GM12878 (cell line): ENCODE data around the gene CALHM3.

Experiments
- CBFB ChIP-seq: IDR thresholded peaks from 2 replicates; pipeline ENCODE4 v1.6.1; 2016; ENCODE audit warnings: antibody characterized with exemption, low read depth
- CREB1 ChIP-seq: IDR thresholded peaks from 2 replicates; pipeline ENCODE4 v1.6.1; 2012; ENCODE audit warnings: low read depth, mild to moderate bottlenecking, inconsistent platforms
- GABPA ChIP-seq: IDR thresholded peaks from 2 replicates; pipeline ENCODE4 v1.6.1; 2014; ENCODE audit warnings: antibody characterized with exemption, low read depth, mild to moderate bottlenecking, inconsistent platforms
- KAT2A ChIP-seq: conservative IDR thresholded peaks from 2 replicates; pipeline ENCODE4 v1.6.1; 2011; ENCODE audit warnings: low read depth, low read length; ENCODE audit not compliant: control insufficient read depth
- RELA ChIP-seq: fragments of 450-650 bp; IDR thresholded peaks from 2 replicates; pipeline ENCODE4 v1.8.0; 2014; ENCODE audit warnings: borderline replicate concordance; ENCODE audit not compliant: partially characterized antibody
- SMC3 ChIP-seq: IDR thresholded peaks from 2 replicates; pipeline ENCODE4 v1.6.1; 2011; ENCODE audit warnings: low read length, improper control_type of control experiment, borderline replicate concordance
- TAF1 ChIP-seq: IDR thresholded peaks from 2 replicates; pipeline ENCODE4 v1.6.1; 2011; ENCODE audit warnings: mild to moderate bottlenecking, low read depth, low read length, borderline replicate concordance
- USF1 ChIP-seq: IDR thresholded peaks from 2 replicates; pipeline ENCODE4 v1.6.1; 2011; ENCODE audit warnings: borderline replicate concordance, low read depth, mild to moderate bottlenecking, moderate library complexity, mixed read lengths, low read length; ENCODE audit not compliant: insufficient read depth; ENCODE audit errors: extremely low read length
- ZNF217 ChIP-seq: fragments of 450-650 bp; IDR thresholded peaks from 2 replicates; pipeline ENCODE4 v1.6.1; 2017; ENCODE audit warnings: antibody characterized with exemption, mild to moderate bottlenecking
- TF ChIP-seq, protein P1 (sequence below): fragments of 450-650 bp; formaldehyde crosslinking; IDR thresholded peaks from 2 replicates; pipeline ENCODE4 v1.4.0; 2020; ENCODE audit warnings: mild to moderate bottlenecking, moderate library complexity

DNA sequence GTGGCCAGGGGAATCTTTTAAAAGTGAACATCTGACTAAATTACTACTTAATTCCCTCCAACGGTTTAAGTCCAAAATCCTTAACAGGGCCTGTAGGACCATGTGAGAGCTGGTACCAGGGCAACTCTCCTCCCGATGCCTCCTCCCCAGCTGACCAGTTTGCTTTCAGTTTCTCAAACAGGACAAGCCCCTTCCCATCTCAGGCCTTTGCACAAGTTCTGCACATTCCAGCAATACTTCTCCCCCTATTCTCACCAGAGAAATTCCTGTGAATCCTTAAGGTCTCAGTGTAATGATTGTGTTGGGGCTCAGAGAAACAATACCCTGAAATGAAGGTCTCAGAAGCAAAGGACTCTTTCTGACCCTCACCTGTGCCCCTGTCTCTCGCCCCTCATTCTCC is 12.3 kb downstream of the CALHM3 start:
- TF ChIP-seq, protein P1, sequence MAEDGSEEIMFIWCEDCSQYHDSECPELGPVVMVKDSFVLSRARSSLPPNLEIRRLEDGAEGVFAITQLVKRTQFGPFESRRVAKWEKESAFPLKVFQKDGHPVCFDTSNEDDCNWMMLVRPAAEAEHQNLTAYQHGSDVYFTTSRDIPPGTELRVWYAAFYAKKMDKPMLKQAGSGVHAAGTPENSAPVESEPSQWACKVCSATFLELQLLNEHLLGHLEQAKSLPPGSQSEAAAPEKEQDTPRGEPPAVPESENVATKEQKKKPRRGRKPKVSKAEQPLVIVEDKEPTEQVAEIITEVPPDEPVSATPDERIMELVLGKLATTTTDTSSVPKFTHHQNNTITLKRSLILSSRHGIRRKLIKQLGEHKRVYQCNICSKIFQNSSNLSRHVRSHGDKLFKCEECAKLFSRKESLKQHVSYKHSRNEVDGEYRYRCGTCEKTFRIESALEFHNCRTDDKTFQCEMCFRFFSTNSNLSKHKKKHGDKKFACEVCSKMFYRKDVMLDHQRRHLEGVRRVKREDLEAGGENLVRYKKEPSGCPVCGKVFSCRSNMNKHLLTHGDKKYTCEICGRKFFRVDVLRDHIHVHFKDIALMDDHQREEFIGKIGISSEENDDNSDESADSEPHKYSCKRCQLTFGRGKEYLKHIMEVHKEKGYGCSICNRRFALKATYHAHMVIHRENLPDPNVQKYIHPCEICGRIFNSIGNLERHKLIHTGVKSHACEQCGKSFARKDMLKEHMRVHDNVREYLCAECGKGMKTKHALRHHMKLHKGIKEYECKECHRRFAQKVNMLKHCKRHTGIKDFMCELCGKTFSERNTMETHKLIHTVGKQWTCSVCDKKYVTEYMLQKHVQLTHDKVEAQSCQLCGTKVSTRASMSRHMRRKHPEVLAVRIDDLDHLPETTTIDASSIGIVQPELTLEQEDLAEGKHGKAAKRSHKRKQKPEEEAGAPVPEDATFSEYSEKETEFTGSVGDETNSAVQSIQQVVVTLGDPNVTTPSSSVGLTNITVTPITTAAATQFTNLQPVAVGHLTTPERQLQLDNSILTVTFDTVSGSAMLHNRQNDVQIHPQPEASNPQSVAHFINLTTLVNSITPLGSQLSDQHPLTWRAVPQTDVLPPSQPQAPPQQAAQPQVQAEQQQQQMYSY (CRISPR knock-in tag): no peak
- TF ChIP-seq USF1 (no peak), ZNF217 (no peak), SMC3 (no peak), KAT2A (no peak), CBFB (no peak), CREB1 (no peak), RELA (no peak), TAF1 (no peak), GABPA (no peak)
